T1000 (cell line): ENCODE measurements around the gene D2HGDH.
"Not testable (repeated sequence)": the region's sequence is repeated elsewhere in the genome, so short reads cannot be mapped to it uniquely, and the experiment has no call there.

Source experiments
- DNase-seq: peaks from one replicate; lab custom pipeline; 2025; ENCODE audit warnings: mixed read lengths; lab: John Stamatoyannopoulos, UW

The D2HGDH gene

GRCh38 chr2:241724975-241725870, 9.2 kb upstream of the D2HGDH start:
- DNase-seq: no peak

DNA sequence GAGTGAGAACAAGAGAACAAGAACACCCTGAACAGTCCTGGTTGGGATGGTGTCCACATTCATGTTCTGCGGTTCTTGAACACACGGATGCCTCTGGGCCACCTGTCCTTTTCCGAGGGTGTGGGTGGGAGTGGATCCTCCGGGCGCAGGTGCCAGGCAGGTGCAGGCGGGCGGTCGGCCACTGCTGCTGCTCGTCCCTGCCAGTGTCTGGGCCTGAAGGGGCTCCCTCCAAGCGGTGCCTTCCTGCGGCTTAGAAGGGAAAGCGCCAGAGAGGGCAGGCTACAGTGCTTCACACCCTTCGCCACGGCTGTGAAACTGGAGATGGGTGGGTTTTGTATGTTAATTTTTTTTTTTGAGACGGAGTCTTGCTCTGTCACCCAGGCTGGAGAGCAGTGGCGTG, 8.0 kb upstream of the D2HGDH start:
- no peak for DNase-seq

- DNase-seq: no peak
Measured at GRCh38 chr2:241728000-241728399, 6.4 kb upstream of the D2HGDH start.

DNA sequence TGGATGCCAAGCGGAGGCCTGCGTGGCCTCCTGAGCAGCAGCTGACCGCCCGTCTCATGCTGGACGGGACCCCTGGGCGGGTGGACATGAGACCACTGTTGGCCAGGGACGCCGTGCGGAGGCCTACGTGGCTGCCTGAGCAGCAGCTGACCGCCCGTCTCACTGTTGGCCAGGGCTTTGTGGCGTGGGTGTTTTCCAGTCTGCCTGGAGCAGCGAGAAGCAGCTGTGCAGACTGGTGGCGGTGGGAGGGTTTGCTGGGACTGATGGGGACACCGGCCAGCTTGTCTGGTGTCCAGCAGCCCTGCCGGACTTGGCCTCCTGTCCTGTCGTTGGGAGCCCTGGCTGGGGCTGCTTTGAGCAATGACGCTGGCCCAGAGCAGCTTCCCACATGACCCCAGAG, 5.8 kb upstream of the D2HGDH start:
- DNase-seq: no peak

GRCh38 chr2:241729868-241730267, 4.6 kb upstream of the D2HGDH start:
- no peak for DNase-seq

- DNase-seq: no peak
Measured at GRCh38 chr2:241730671-241731293, 3.6 kb upstream of the D2HGDH start.

GRCh38 chr2:241732513-241733186, 1.8 kb upstream of the D2HGDH start:
- peak; percentile 53 for DNase-seq

DNA sequence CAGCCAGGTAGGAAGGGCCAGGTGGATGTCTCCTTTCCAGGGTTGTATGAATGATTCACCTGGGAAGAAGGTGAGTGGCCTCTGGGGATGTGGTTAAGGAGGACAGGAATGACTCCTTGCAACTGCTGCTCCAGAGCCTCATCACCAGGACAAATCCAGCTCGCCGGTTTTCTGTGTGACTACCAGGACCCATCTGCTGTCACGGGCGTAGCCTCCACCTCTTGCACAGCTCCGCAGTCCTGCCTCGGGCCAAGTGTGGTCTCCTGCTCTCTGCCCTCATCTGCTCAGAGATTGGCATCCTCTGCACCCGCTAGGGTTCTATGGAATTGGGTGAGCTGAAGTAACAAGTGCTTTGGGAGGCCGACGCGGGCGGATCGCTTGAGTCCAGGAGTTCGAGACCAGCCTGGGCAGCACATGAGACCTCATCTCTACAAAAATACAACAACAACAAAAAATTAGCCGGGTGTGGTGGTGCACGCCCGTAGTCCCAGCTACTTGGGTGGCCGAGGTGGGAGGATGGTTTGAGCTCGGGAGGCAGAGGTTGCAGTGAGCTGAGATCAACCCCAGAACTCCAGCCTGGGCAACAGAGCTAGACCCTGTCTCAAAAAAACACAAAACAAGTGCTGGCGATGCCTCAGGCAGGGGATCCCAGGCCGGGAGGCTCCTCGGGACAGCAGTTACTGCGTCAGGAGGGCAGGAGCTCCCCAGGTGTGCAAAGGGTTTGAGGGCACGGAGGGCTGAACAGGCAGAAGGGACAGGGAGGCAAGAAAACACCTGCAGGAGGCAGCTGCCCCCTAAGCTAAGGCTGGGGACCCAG, 831 bp upstream of the D2HGDH start:
- DNase-seq: no peak

GRCh38 chr2:241734208-241734466, 293 bp upstream of the D2HGDH start:
- DNase-seq: no peak

DNA sequence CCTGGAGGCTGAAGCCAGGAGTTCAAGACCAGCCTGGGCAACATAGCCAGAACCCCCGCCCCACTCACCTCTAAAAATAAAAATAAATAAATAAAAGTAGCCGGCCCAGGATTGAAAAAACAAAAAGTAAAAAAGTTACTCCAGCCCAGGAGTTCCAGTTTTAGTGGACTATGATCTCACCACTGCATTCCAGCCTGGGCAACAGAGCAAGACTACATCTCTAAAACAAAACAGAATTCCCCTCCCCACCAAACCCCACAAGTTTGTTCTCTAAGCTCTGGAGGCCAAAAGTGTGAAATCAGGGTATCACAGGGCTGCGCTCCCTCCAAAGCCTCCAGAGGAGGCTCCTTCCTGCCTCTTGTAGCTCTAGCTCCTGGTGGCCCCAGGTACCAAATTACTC, 1.7 kb downstream of the D2HGDH start:
- DNase-seq: no peak

DNA sequence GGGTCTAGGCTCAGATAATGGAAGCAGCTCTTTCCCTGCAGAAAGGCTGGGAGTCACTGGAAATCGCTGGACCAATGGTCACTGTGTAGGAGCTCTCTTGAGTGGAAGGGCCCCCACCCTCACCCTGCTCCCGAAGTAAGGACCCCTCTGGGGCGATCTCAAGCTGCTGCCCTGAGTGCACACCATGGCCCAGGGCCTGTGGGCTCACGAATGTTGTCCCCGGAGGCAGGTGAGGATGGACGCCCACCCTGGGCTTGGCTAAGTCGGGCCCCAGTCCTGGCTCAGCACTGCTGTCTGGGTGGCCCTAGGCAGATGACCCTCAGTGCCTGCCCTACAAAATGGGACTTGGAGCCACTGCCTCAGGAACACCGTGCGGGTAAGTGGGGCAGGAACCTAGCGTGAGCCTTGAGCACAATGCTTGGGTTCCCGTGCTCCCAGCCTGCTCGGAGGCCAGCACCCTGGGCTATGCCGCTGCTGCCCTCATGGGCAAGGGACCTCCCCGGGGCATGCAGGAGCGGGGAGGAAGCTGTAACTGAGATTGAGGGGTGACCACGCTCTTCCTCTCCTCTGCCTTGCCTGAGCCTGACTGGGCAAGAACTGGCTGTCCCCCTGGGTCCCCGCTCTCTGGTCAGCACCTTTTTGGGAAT, 3.7 kb downstream of the D2HGDH start:
- DNase-seq: no peak

DNA sequence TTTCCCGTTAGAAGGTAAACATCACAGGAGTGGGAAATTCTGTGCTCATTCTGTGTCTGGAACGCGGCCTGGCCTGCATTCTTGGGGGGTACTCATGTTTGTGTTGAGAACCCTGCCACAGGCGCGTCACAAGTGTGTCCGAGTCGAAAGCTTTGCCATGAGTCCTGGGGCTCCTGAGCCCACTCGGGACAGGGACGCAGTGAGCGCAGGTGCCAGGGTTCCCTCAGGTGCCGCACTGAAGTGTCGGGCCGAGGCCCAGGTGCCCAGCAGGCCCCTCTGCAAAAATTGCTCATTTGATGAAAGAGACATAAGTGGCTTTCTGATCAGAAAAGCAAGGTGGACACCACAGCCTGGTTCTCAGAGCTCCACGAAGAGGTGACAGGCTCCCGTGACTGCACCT, 4.7 kb downstream of the D2HGDH start:
- DNase-seq: no peak

DNA sequence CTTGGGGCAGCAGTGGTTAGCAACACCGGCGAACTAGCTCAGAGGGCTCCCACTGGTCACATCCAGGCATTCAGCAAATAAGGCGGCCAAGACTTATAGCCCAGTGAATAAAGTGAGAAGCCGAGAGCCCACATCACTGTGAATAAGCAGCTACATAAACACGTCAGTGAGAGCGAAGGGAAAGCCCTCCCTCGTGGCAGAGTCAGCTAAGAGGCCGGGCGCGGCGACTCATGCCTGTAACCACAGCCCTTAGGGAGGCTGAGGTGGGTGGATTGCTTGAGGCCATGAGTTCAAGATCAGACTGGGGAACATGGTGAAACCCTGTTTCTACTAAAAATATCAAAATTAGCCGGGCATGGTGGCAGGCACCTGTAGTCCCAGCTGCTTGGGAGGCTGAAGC, 5.2 kb downstream of the D2HGDH start:
- DNase-seq: peak; percentile 9

- DNase-seq: no peak
Measured at GRCh38 chr2:241741016-241741415, 6.6 kb downstream of the D2HGDH start.

- DNase-seq: no peak
Measured at GRCh38 chr2:241742320-241742939, 8.0 kb downstream of the D2HGDH start.

DNA sequence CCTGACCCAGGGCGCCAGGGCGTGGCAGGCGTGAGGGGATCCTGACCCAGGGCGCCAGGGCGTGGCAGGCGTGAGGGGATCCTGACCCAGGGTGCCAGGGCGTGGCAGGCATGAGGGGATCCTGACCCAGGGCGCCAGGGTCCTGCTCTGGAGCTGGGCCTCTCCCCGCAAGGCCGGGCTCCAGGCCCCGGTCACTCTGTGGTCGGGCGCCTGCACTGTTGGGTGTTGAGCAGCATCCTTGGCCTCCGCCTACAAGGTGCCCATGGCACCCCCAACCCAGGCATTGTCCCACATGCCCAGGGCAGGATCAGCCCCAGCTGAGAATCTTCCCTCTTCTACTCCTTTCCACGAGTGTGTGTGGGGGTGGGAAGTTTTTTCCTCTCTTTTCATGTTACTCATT, 8.6 kb downstream of the D2HGDH start:
- DNase-seq: not testable (repeated sequence)

DNA sequence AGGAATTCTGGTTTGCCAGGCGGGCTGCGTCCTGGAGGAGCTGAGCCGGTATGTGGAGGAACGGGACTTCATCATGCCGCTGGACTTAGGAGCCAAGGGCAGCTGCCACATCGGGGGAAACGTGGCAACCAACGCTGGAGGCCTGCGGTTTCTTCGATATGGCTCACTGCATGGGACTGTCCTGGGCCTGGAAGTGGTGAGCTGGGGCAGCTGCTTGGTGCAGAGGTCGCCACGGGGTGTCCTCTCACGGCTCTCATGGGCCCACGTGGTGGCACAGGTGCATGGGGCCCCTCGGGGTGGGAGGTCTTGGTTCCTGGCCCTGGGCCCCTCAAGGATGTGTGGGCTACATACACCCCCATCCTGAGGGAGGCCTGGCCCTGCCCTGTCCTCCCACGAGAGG, 9.2 kb downstream of the D2HGDH start:
- DNase-seq: no peak

- DNase-seq: no peak
Measured at GRCh38 chr2:241744028-241744754, 9.8 kb downstream of the D2HGDH start.

DNA sequence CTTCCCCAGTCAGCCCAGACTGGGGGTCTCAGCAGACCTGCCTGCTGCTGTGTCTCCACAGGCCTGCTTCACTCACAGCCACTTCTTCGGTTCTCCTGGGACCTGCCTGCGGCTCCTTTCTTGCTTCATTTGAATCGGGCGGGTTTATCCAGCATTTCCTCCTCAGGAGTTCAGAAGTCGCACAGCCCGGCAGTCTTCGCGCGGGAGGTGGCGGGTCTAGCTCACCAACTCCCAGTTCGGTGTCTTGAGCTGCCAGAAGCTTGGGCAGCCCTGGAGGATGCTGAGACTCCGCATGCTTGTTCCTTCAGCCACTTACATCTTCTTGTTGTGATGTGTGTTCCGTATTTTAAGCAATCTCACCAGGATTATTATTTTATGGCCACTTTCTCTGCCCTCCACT, 10.8 kb downstream of the D2HGDH start:
- no peak for DNase-seq

DNA sequence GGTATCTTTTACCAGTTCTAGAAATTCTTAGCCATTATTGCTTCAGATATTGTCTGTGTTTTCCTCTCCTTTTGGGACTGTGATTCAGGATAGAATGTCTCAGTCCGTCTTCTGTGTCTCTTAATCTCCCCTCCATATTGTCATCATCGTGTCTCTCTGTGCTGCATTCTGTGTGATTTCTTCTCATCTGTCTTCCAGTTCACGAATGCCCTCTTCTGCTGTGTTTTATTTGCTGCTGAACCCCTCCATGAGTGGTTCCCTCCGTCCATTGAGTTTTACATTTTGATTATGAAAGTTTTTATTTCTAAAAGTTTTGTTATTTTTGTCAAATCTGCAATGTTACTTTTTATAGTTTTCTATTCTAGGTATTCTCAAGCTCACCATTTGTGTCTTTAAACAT, 11.7 kb downstream of the D2HGDH start:
- DNase-seq: no peak
